ENCODE data around the gene TRIO.

DNA sequence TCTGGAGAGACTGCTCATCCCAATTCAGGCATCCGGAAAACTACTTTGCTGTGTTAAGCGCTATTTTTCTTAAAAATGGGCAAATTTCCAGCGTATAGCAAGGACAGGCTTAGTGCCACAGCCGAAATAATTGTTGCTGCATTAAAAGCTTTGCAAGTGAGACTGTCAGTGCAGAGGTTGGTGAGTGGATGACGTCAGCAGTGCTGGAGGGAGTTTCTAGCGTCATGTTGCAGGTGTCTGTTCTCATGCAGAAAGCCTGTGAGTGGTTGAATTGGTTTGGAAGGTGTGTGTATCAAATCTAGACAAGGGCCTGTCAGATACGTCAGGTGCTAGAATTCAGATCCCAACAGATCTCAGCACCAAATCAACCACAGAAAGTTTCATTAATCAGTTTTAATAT, 204.4 kb downstream of the TRIO start:
- TF ChIP-seq RXRA (IDR thresholded peaks at IDR 0.05; ENCODE audit: insufficient read depth, low read depth, low read length) = no peak
- TF ChIP-seq CREB1 (IDR thresholded peaks at IDR 0.05) = no peak
- no peak for TF ChIP-seq EZH2 (IDR thresholded peaks at IDR 0.05; ENCODE audit: low read depth, low read length, severe bottlenecking)
- TF ChIP-seq, protein P1, sequence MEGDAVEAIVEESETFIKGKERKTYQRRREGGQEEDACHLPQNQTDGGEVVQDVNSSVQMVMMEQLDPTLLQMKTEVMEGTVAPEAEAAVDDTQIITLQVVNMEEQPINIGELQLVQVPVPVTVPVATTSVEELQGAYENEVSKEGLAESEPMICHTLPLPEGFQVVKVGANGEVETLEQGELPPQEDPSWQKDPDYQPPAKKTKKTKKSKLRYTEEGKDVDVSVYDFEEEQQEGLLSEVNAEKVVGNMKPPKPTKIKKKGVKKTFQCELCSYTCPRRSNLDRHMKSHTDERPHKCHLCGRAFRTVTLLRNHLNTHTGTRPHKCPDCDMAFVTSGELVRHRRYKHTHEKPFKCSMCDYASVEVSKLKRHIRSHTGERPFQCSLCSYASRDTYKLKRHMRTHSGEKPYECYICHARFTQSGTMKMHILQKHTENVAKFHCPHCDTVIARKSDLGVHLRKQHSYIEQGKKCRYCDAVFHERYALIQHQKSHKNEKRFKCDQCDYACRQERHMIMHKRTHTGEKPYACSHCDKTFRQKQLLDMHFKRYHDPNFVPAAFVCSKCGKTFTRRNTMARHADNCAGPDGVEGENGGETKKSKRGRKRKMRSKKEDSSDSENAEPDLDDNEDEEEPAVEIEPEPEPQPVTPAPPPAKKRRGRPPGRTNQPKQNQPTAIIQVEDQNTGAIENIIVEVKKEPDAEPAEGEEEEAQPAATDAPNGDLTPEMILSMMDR (IDR thresholded peaks at IDR 0.05; ENCODE audit: control extremely low read depth in 1 of 3, insufficient read depth in 1 of 3, low read depth in 1 of 3, low read length in 3 of 3) = no peak
- no peak for TF ChIP-seq SRF (IDR thresholded peaks at IDR 0.05; ENCODE audit: low read depth, low read length)
- TF ChIP-seq ZNF274 (IDR thresholded peaks at IDR 0.05; ENCODE audit: borderline replicate concordance, extremely low read depth, low read length) = no peak
- TF ChIP-seq SP1 (IDR thresholded peaks at IDR 0.05; ENCODE audit: low read depth, low read length) = no peak
- no peak for TF ChIP-seq BACH1 (IDR thresholded peaks at IDR 0.05; ENCODE audit: low read length)
- no peak for TF ChIP-seq JUN (IDR thresholded peaks at IDR 0.05; ENCODE audit: low read depth, low read length)
- TF ChIP-seq, protein P2, sequence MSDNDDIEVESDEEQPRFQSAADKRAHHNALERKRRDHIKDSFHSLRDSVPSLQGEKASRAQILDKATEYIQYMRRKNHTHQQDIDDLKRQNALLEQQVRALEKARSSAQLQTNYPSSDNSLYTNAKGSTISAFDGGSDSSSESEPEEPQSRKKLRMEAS (IDR thresholded peaks at IDR 0.05) = no peak
- no peak for TF ChIP-seq POLR2AphosphoS5 (IDR thresholded peaks at IDR 0.05; ENCODE audit: low read depth, low read length)
